Measurements from ENCODE around the gene DLD.
"Not testable (repeated sequence)": the region's sequence is repeated elsewhere in the genome, so short reads cannot be mapped to it uniquely, and the experiment has no call there.

The DLD gene

DNA sequence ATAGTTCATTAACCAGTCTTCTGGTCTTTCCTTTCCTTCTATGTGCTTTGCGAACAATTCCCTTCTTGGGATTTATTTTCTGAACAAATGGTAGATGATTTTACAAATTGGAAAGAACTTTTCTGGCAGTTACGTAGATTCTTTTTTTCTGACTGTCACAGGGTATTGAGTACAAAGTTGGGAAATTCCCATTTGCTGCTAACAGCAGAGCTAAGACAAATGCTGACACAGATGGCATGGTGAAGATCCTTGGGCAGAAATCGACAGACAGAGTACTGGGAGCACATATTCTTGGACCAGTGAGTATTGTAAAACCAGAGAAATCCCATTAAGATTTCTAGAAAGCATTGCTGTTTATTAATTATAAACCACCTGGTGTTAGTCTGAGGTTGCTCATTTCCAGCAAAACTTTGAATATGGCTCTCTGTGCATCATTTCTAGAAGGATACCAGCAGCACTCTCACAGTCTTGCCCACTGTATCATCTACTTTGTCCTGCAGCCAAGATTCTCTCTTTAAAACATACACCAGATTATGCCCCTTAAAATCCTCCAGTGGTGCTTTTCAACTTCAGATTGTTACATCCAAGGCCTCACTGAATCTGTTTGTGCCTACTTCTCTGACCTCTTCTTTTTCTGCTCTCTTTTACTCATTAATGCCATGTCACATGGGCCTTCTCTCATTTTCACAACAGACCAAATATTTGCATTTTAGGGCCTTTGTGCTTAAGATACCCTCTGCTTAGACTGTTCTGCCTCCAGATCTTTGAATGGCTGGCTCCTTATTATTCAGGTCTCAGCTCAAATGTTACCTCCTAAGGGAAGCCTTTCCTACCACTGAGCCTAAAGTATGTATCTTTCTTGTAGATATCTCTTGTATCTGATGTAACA is 27.0 kb downstream of the DLD start:
- FAIRE-seq, result no peak

DNA sequence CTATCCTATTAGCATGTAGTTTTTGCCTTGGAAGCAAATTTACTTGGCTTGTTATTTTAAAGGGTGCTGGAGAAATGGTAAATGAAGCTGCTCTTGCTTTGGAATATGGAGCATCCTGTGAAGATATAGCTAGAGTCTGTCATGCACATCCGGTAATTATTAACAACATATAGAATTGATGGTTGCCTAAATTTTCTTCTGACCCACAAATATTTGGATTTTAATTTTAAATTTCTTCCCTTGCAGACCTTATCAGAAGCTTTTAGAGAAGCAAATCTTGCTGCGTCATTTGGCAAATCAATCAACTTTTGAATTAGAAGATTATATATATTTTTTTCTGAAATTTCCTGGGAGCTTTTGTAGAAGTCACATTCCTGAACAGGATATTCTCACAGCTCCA is 28.0 kb downstream of the DLD start:
- no peak for FAIRE-seq

DNA sequence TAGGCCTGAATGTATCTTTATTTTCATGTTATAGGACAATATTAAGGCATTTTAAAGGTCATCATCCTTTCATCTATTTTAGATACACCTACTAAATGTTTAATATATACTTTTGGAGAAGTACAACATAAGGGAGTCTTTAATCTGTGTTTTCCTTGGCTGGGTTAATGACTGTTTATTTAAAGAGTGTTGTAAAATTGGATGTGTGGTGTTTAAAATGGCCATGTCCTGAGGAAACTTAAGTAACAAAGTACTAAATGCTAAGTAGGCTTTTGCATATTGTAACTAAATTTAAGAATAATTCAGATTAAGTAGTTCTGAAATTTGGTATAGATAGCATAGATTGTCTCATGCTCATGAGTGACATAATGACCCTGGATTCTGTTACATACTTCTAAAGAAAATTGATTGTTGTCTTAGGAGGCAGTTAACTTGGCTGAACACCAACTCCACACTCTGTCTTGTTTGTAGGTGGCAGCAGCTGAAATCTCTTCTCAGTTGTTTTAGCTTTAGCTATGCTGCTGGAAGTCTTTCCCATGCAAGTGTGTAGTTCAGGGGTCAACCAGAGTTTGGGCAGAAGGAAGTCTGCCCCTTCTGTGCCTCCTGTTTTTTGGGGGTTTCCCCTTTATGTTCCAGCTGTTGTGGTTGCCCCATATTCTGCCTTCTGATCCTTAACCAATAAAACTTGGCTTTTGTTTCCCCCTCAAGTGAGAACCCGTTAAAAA is 29.2 kb downstream of the DLD start:
- no peak for FAIRE-seq

DNA sequence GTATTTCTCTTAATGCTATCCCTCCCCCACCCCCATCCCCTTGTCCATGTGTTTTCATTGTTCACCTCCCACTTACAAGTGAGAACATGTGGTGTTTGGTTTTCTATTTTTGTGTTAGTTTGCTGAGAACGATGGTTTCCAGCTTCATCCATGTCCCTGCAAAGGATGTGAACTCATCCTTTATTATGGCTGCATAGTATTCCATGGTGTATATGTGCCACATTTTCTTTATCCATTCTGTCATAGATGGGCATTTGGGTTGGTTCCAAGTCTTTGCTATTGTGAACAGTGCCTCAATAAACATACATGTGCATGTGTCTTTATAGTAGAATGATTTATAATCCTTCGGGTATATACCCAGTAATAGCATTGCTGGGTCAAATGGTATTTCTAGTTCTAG is 30.8 kb downstream of the DLD start:
- FAIRE-seq, result not testable (repeated sequence)

DNA sequence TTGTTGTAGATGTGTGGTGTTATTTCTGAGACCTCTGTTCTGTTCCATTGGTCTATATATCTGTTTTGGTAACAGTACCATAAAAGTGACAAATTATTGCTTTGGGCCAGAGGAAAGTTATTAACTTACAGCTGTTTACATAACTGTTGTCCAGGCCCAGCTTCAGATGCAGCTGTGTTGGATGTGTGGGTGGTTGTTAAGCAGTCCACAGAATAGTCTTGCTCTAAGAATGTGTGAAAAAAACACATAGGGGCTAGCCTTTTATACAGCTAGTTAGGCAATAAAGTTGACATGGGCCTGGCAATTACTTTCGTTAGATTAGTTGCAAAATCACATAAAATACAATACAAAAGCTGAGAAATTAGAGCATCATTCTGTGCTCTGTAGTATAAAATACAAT is 31.9 kb downstream of the DLD start:
- no peak for FAIRE-seq

DNA sequence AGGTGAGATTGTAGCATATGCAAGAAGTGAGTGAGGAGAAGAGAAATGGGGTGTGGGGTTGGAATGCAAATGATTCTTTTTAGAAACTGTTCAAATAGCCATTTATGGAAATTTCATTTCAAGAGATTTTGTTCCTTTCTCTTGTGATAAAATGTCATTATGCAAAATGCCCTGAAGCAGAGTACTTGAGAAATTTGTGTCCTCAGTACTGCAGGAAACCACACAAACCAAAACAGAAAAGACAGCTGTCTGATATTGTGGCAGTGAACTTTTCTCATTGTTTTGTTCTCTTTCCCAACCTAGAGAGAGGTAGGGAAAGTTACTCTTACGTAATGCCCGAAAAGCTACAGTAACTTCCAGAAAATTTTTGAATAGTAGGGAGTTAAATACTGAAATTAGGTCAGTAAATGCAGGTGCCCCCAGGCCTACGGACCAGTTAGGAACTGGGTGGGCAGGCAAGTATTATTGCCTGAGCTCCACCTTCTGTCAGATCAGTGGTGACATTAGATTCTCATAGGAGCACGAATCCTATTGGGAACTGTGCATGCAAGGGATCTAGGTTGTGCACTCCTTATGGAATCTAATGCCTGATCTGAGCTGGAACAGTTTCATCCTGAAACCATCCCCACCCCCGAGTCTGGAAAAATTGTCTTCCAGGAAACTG is 34.0 kb downstream of the DLD start:
- no peak for FAIRE-seq

DNA sequence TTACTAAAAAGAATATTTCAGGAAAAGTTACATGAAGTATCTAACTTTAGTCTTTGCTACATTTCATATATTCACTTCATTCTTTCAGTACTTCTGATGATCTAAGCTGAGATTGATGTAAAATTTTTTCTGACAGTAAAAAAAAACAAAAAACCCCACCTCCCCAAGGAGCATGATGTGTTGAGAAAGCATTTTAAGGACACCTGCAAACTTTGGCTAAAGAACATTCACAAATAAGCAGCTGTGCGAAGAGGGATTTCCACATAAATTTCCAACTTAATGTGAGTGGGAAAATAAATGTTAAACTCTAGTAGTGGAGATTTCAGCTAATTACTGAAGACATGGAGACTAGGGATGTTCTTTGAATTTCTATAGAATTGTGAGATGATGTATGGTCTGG is 35.5 kb downstream of the DLD start:
- no peak for FAIRE-seq

DNA sequence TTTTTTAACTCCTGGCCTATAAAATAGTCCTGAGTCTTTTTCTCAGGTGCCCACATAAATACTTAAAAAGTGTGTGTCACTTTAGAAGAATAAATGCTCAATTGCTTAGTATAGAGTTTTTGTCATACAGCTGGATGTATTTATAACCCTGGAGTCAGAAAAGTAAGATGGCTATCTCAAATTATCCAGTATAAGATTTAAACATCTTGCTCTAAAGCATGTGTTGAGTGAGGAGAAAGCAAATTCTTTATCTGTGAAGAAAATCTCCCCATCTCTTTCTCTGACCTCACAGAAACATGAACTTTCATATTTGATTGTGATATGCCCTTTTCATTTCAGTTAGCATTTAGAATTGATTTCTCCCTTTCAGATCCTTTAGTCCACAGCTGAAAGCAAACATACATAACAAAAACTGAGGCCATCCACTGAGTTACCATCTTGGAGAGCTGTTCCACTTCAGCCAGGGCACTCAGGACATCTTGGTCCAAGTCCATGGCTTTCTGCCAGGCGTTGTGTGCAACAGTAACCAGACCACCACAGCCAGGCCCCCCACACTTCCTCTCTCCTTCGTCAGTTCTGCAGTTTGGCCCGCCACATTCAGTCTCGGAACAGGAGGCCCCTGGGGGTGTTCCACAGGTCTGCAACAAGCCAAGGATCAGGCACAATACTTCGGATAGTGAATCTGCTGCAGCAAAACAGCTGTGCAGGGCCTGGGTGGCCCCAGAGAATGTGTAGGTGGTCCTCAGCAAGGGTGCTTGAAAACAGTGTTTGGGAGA is 40.9 kb downstream of the DLD start:
- no peak for FAIRE-seq

DNA sequence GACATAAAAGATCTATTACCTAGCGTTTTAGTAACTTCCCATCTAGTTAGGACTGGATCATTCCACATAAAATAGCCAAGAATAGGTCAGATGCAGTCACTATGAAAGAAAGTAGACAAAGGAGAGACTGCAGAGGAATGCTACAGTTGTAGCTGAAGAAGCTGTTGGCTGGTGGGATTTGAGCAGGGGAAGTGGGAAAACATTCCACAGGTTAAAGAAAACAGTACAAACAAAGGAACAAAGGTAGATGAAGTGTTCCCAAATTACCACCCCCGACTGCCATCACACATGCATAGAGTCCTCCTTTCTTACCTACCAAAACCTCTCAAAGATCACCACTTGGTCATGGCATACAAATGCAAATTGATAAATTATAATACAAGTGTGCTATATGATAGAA is 41.8 kb downstream of the DLD start:
- no peak for FAIRE-seq

DNA sequence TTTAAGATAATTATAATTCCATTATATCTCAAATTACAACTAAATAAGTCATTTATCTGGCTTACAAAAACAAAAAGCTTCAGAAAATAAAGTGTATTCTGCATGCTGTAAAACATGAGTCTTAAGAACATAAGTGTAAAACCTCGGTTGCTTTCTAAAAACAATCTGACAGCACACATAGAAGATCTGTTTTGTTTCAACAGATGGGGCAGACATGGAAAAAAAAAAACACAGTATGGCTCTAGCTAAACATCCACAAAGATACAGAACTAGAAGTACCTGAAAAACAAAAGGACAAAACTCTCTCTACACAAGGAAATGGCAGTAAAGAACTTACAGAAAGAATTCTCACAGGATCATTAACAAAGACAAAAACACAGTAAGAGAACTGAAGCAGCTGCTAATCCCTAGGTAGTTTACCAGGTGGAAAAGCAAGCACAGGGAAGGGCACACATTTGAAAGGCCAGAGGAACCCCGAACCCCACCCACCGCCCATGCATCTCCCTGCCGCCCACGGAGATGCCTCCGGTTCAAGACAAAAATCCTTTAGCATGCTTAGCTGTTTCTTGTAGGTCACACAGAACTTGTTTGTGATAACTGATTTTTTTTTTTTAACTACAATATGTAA is 42.5 kb downstream of the DLD start:
- no peak for FAIRE-seq

DNA sequence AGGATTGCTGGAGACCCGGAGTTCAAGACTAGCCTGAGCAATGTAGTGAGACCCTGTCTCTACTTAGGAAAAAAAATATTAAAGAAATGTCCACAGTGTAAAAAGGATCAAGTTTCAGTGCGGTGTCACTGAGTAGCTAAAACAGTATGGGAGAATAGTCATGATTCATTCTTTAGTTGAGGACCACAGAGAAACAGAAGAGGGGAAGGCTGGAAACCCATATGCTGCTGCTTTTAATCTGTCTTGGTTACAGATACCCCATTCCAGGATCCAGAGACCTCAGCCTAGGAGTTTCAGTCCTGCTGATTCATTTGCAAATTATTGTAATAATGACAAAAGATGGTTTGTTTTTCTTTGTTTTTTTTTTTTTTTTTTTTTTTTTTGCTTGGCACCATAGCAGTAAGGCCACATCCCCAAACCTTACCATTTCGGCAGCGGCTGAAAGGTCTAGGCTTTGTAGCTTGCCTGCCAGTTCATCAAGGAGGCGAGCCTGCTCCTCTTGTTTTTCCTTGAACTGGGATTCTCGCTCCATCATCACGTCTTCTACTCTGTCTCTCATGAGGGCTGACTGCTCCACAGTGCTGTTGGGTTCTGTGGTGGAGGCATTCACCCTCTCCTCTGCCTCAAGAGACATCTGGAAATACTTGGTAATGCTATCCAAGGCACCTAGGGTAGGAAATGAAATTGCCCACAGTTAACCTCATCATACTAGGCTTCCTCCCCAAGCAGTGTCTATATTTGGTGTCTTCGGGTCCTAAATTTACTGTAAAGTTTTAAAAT is 44.2 kb downstream of the DLD start:
- FAIRE-seq, result no peak

DNA sequence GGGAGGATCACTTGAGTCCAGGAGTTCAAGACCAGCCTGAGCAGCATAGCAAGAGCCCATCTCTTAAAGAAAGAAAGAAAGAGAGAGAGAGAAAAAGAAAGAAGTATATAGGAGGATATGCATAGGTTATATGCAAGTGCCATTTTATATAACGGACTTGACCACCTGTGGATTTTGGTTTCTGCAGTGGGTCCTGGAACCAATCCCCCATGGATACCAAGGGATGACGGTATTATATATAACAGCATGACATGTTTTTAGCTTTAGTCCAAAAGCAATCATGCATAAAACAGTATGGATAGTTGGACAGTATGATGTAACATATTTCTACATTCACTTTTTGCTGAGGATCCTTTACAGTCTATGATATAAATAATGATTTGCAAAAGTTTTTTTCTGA is 45.3 kb downstream of the DLD start:
- no peak for FAIRE-seq

DNA sequence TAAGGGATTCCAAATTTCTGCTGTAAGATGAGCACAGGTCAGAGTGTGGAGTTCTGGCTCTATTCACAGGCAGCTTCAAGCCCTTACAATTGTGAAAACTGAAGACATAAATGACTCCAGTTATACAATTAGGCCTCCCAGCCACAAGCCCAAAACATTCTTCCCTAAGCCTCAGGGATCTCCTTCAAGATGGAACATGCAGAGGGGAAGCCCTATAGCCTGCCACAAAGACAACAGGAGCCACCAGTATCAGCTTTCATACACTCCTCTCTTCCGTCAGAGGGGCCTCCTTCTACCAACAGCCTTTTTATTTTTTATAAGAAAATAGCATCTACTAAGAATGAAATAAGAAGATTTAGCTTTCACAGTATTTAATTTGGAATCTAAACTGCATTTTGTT is 46.5 kb downstream of the DLD start:
- no peak for FAIRE-seq

DNA sequence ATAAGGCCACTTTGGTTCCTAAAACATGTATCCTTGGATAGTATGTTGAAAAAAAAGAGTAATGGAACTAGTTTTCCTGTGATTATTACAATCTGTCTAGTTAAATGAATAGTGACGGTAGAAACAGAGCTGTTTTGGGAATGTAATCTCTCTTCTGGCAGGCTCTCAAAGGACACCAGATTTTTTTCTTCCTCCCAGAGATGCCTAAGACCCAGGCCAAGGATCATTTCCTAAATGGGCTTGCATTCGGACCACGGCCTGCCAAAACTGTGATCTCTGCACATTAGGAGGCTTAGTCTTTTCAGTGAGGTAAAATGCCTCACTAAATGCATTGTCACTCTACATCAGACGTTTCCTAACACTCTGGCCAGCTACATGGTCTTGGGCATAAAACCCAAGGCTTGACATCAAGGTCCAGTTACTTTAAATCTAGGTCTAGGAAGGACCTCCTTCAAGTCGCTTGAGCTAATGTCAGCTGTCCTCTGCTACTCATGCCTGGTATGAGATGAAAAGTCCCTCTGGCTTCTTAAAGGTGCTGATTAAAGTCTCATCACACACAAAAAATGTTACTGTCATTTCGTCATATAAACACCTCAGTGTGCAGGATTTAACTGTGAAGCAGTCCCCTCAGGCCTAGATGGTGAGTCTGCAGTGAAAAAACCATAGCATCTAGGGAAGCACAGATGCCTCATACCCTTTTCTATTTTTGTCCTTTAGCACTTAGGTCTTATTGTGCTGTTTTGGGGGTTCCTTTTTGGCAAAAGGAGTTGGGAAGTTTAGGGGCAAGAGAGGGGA is 47.7 kb downstream of the DLD start:
- no peak for FAIRE-seq

DNA sequence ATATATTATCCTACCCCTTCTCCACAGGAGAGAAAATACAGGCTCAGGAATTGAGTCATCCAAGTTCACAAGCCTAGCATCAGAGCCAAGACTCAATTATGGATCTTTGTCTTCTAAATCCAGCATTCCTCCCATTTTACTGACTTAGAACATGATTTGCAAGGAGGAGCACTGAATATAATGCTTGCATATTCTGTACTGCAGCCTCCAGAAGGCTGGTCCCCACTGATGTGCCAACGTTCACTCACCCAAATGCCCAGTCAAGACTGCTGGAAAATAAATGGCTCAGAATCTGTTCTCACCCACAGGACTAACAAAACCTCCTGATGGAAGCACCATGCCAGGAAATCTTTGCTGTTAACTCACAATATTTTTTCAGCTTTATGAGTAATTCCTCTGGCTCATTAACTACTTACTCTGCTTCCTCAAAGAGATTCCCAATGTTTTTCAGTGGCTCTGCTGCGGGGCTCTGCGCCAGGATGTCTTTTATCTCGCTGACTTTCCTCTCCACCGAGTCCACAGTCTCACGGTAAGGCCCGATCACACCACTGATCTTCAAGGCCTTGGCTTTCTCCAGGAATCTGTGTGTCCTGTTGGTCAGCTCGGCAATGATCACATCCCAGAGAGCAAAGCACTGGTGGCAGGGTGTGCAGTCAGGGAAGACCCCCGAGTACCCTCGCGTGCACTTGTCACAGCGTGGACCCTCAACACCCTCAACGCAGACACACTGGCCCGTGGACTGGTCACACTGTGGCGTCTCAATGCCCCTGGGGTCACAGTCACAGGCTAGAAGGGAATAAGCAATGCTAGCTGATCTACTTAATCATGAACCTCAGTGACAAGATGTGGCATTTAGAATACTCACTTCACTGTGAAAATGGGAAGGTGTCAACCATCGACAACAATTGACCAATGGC is 48.8 kb downstream of the DLD start:
- no peak for FAIRE-seq

DNA sequence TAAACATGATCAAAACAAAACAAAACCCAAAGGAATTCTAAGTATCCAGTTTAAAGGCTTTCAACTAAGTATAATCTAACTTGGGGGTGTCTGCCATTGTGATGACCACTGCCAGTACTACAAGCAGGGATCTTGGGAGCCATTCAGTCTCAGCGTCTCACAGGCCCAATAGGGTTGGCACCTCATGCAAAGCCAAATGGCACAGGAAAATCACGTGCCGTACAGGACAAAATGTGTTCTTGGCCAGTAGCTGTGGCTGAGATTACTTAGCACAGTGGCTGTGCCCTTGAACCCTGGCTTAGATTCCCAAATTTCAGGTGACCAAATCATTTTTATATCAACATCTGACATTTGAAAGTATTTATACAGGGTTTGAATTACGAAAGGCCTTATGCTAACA is 50.0 kb downstream of the DLD start:
- no peak for FAIRE-seq

DNA sequence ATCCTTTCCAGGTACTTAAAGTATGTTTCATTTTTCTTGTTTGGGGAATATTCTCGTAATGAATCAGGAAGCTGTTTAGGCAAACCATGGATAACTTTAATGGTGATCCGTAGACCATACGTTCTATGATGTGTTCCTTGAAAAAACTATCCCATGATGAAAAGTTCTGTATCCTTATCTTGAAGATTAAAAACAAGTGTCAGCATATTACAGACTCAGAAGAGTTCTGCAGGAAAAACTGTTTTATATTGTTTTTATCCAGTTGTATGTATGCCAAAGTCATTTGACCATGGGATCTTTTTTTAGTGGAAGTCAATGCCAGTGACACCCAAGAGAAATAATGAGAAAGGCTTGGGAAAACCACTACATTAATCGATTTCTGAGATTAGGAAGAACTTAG is 52.0 kb downstream of the DLD start:
- FAIRE-seq, result no peak

DNA sequence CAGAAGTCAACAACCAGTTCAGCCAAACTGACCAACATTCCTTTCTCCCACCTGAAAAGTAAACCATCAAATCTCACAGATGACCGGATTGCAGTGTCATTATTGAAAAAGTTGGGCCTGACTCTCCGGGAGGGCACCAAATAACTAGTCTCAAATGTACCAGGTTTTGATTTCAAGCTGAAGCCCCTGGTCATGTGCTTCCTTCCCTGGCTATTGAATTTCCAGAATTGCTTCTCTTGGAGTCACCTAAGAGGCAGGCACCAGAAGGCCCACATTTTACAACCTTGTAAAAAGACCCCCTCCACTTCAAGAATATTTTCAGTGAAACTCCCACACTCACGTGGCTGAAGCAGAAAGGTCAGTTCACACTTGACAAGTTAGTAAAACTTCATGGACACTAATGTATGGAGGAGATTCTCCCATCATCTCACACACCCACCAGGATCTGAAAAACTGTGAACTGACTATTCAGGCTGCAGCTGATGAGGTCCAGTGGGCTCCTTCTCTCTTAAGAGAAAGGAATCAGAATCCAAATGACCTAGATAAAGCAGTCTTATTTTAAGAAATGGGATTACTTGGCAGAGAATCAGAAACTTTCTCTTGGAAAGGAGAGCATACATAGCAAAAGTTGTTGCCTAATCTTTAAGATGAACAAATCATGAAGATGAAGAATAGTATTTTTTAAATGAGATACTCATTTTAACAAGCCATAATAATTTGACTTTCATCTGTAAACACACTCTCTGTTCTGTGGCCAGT is 53.6 kb downstream of the DLD start:
- FAIRE-seq, result no peak

DNA sequence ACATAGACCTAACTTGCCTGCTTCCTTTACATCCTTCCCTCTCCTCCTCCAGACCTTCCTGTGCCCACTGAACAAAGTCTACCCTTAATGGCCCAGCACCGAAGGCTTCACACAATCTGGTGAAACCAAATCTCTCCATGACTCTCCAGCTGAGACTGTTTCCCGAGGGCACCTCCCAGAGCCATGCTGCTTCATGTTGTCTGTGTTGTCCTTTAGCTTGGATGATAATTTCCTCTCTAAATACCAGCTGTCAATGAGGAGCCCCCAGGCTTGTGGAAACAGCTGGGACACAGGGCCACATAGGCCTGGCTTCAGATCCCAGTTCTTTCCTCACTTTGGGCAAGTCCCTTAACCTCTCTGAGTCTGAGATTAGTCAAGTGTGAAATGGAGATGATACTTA is 54.3 kb downstream of the DLD start:
- no peak for FAIRE-seq

All from islet of Langerhans (tissue), 1 donor.